Activated T-cell treated with anti-CD3 and anti-CD28 coated beads, Interleukin-2, amount 50 U/mL, for 48 hours (primary cell): ENCODE results near the gene HYAL1.
"Not testable (repeated sequence)": the region's sequence is repeated elsewhere in the genome, so short reads cannot be mapped to it uniquely, and the experiment has no call there.

Source experiments
- DNase-seq, 2 experiments: peaks; one replicate each; pipeline ENCODE4 v3.0.0-alpha.2; 2020

The HYAL1 gene

DNA sequence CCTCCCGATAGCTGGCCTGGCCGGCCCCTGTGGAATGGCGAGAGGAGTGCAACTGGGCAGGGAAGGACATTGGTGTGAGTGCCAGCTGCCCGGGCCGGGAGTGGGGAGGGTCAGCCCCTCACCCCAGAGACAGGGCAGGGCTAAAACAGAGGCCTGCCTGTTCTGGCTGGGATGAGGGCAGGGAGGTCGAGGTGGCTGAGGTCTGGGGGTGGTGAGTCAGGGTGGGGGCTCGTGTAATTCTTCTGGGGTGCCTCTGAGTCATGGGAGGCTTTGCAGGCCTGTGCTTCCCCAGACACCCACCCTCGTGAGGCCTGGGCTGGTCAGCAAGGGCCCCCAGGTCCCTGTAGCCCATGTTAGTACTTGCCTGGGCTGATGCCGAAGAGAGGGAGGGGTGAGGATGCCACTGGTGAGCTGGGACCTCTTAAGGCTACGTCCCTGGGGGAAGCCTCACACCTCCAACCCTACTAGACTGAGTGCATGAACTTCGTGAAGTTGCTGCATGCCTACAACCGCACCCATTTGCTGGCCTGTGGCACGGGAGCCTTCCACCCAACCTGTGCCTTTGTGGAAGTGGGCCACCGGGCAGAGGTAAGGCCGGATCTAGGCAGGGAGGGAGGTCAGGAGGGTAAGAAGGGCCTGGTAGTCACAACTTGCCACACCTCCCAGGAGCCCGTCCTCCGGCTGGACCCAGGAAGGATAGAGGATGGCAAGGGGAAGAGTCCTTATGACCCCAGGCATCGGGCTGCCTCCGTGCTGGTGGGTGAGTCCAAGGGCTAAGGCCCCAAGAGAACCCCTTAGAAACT lies 32.8 kb downstream of the HYAL1 start:
- no peak for DNase-seq

GRCh38 chr3:50269977-50270413 lies 33.4 kb downstream of the HYAL1 start:
- no peak for DNase-seq

DNA sequence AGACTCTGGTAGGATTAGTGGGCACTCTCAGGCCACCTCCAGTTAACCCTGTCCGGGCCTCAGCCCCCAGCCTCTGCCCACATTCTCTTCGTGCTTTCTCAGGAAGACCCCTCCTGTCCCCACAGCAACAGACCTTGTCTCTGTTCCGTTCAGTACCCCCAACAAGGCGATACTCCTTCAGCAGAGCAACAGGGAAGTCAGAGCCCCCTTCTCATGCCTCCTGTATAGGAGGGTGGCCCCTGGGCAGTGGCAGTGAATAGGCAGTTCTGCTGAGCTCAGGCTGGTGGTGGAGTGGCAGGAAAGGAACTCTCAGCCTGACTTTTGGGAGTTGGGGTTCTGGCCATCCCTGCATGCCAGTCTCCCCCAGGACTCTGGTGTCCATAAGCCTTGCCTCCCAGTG lies 33.9 kb downstream of the HYAL1 start:
- DNase-seq: no peak

DNA sequence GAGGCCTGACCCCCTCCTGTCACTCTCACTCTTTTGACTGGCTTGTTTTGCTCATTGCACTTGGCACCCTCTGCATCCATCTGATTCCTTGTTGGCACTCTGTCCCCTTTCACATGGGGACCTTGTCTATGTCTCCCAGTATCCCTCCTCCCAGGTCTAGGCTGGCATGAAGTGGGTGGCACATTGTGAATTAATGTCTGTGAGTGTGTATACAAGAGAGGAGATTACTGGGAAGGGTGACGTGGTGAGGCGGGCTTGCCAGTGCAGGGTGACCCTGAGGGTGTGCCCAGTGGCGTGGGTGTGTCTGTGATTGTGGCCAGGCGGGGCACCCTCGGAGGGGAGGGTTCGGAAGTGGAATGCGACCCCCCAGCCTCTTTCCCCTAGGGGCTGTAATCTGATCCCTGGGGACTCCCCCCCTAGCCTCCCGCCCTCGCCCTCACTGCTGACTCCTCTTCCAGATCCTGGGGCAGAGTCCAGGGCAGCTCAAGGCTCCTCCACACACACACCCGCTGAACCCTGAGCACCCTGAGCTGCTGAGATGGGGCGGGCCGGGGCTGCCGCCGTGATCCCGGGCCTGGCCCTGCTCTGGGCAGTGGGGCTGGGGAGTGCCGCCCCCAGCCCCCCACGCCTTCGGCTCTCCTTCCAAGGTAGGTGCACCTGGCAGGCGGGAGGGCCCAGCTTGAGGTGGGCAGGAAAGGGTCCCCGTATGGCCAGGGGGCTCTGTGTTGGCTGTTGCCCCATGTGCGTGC lies 34.5 kb downstream of the HYAL1 start, which contains the start of gene SEMA3B:
TSS of gene SEMA3B (plus strand) at position 445 of the 749 bp plus-strand sequence. CDS start at position 539, 94 bp downstream.
- no peak for DNase-seq

GRCh38 chr3:50268276-50268675 lies 35.1 kb downstream of the HYAL1 start:
- DNase-seq: no peak

- no peak for DNase-seq
Measured at GRCh38 chr3:50267280-50267913, 36.0 kb downstream of the HYAL1 start.

- DNase-seq: no peak
Measured at GRCh38 chr3:50266836-50267235, 36.5 kb downstream of the HYAL1 start.

- no peak for DNase-seq
Measured at GRCh38 chr3:50266017-50266416, 37.4 kb downstream of the HYAL1 start.

DNA sequence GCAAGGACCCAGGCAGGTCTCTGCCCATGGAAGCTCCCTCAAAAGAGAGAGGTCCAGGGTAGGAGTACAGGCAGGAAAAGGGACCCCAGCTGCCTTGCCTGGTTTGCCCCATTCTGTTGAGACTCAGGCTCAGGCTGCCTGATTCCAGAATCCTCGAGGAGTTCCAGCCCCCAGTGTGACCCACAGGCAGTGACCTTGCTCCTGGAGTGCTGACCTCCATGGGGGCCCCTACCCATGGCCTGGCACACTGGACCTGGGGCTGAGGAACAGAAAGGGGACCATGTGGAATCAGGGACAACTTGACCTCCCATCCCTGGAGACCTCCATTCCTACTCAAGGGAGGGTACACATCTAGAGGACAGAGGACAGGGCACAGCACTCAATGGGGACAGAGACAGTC lies 37.8 kb downstream of the HYAL1 start:
- DNase-seq: no peak

DNA sequence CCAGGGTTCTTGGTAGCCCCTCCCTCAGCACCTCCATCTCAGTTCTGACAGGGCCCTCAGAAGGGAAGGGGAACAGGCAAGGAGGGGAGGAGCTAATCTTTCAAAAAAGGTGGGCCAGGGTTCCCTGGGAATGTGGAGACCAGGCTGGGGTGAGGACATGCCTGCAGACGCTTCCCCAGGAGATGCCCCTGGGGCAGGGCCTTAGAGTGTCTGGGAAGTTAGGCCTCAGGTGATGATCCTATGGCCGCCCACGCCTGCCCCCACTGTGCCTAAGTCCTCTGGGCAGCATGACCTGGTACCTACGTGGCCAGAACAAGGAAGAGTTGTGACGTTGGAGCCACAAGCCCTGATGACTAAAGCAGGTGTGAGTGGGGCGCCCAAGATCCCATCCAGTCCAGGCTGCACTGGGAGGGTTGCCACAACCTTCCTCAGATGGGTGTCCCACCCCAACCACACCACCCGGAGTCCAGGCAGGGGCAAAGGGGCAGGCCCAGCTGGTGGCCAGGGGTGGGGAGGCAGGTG lies 38.3 kb downstream of the HYAL1 start:
- no peak for DNase-seq

DNA sequence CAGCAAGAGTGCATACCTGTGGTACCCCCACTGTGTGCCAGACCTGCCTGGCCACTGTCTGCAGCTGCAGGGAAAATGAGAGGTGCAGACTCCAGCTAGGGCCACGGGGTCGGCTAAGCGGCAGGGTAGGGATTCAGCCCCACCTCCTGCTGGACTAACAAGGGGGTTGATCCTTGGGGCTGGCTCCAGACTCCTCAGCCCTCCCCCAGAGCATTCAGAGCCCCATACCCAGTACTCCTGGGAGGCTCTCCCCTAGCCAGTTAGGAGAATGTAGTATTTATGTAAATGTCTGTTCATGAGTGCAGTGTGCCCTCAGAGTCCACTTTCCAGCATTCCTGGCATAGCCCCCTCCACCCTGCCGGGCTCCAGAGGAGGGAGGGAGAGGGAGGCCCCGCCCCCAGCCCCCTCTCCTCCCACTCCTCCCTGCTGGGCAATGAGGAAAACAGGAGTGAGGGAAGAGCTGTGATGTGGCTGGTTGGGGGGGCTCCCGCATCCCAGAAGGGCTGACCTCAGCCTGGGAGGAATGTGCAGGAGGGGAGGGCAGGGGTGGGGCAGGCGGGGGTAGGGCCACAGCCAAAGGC lies 38.9 kb downstream of the HYAL1 start:
- no peak for DNase-seq

DNA sequence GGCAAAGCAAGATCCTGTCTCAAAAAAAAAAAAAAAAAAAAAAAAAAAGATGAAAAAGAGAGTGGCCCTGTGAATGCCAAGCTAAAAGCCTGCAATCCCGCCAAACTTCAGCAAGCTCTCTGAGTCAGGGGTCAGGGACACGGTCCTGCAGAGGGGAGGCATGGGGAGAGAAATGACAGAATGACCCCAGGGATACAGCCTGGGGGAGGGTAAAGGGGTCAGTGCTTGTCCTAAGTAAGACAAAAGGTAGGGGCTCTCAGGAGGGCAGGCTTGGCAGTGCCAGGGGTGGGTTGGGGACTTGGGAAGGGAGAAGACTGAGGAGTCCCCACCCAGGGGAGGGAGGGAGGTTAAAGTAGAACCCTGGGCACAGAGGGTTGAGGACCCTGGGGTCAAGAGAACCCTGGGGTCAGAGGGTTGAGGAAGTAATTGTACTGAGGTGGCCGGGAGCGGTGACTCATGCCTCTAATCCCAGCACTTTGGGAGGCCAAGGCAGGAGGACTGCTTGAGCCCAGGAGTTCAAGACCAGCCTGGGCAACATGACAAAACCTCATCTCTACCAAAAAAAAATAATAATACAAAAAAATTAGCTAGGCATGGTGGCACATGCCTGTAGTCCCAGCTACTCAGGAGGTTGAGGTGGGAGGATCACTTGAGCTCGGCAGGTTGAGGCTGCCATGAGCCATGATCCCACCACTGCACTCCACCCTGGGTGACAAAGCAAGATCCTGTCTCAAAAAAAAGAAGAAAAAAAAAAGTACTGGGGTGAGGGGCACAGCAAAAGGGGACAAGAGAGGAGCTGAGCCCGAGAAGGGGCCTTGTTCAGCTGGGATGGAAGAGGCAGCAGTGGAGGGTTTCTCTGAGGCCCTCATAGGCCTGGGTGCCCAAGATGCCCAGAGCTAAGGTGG lies 39.6 kb downstream of the HYAL1 start:
- DNase-seq: no peak

DNA sequence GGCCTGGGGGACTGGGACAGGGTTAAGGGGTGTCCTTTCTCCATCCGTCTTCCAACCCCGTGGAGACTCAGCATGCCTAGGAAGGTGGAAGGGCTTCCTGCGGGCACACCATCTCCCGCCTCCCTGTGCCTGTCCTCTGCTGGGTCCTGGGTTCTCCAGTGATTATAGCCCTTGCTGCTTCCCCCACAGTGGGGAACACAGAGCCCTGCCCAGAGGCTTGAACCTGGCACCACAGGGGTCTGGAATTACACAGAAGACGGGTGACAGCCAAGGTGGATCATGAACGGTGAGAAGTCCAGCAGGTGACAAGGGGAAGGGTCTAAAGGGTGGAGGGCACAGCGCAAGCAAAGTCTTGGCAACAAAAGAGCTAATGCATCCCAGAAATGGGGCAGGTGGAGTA lies 40.6 kb downstream of the HYAL1 start:
- no peak for DNase-seq

GRCh38 chr3:50262200-50262599 lies 41.2 kb downstream of the HYAL1 start:
- DNase-seq: not testable (repeated sequence)

GRCh38 chr3:50261505-50261904 lies 41.9 kb downstream of the HYAL1 start:
- no peak for DNase-seq

- DNase-seq: no peak
Measured at GRCh38 chr3:50260942-50261441, 42.4 kb downstream of the HYAL1 start.

DNA sequence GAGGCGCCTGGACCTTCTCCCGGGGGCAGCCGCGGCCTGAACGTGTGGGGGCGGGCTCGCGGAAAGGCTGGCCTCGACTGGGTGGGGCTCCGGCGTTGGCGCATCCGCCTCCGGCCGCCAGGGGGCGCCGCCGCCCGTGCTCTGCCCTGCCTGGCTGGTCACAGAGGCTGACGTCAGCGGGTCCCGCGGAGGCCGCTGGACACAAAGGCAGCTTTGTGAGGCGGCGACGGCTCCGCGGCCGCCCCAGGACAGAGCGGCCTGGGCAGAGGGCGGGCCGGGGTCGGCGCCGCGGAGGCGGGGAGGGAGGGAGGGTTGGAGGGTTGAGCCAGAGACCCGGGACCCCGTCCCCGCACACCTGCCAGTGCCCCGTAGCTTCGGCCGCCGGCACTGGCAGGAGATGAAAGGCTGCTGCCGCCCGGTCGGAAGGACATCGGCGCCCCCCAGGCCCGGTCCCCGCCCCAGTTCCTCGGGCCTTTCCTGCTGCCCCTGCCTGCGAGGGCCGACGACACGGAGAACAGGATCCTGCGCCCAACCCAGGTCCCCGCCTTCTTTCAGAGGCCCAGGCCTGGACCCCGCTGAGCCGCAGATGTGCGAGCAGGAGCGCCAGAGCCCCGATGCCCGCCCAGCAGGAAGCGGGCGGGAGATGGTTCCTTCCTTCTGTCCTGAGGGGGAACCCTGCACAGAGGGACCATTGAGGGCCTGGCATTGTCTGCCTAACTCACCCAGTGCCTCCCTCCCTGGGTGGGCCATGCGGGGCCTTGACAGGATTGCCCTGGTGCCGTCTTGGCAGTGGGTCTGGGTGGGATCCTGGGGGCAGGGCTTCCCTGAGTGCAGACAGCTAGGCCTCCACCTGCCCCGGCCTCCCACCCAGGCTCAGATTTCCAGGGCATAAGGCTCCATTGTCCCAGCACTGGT lies 43.1 kb downstream of the HYAL1 start:
- peak; percentile 91 to 95 for DNase-seq

GRCh38 chr3:50259432-50260026 lies 43.8 kb downstream of the HYAL1 start:
- no peak for DNase-seq

GRCh38 chr3:50258979-50259378 lies 44.4 kb downstream of the HYAL1 start:
- DNase-seq: no peak

DNA sequence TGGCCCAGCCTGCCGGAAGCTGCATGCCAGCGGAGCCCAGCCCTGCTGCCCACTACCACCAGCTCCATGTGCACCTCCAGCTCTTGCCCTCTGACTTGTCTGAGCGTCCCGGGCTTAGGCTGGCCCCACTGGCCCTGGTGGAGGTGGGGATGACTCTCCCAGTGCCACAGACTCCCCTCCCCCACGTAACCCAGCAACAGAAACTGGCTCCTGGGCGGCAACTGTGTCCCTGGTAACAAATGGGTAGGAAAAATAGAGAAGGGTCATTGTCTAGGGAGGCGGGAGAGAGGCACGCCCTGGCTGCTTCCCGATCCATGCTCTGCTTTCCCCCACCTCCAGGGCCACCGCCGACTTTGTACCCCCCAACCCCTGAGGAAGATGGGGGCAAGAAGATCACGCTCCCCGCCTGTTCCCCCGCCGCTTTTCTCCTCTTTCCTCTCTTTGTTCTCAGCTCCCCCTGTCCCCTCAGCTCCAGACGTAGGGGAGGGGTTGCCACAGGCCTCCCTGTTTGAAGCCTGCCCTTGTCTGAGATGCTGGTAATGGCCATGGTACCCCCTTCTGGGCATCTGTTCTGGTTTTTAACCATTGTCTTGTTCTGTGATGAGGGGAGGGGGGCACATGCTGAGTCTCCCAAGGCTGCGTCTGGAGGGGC lies 45.2 kb downstream of the HYAL1 start:
- no peak for DNase-seq
